GM18507 (cell line): Measurements from ENCODE around the gene FOXL1.

ENCODE experiments used
- DNase-seq: peaks from one replicate; pipeline ENCODE4 v3.0.0; 2011; ENCODE audit warnings: low read depth; ENCODE audit not compliant: insufficient read length; ENCODE audit errors: extremely low spot score
- FAIRE-seq: peaks from 2 replicates; lab custom pipeline; 2011; peaks lifted over from hg19 to GRCh38; lab: Jason Lieb, UNC

FOXL1 gene

GRCh38 chr16:86622700-86623615 lies 44.6 kb downstream of the FOXL1 start:
- FAIRE-seq (no peak), DNase-seq (no peak)

GRCh38 chr16:86625029-86625428 lies 46.7 kb downstream of the FOXL1 start:
- FAIRE-seq (no peak), DNase-seq (no peak)

- DNase-seq: no peak
- FAIRE-seq: no peak
Observed at GRCh38 chr16:86625821-86626220, 47.5 kb downstream of the FOXL1 start.

GRCh38 chr16:86626284-86626683 lies 47.9 kb downstream of the FOXL1 start:
- no peak for FAIRE-seq
- DNase-seq: no peak

GRCh38 chr16:86626966-86627365 lies 48.6 kb downstream of the FOXL1 start:
- DNase-seq: no peak
- FAIRE-seq: no peak

GRCh38 chr16:86628614-86629013 lies 50.3 kb downstream of the FOXL1 start:
- FAIRE-seq (no peak), DNase-seq (no peak)

- DNase-seq (no peak), FAIRE-seq (no peak)
Observed at GRCh38 chr16:86630471-86630870, 52.1 kb downstream of the FOXL1 start.

GRCh38 chr16:86631444-86631843 lies 53.1 kb downstream of the FOXL1 start:
- no peak for DNase-seq

More at GRCh38 chr16:86631444-86631843, 53.1 kb downstream of the FOXL1 start:
- FAIRE-seq: no peak
